H1 (cell line): Measurements from ENCODE around the gene PPP1R12C. TPM values are rescaled to one million over a fixed set of nuclear protein-coding genes. Genes with fewer than 3 reads are reported as not detected.

Experiments used
- BCL11A ChIP-seq, 2 experiments: IDR thresholded peaks; one replicate each; pipeline ENCODE4 v1.6.1; 2011; ENCODE audit warnings: low read depth in 2 of 2, low read length in 2 of 2, mild to moderate bottlenecking in 2 of 2
- CHD2 ChIP-seq: IDR thresholded peaks from 2 replicates; pipeline ENCODE4 v1.6.1; 2012; ENCODE audit warnings: low read length, improper control_type of control experiment
- CREB1 ChIP-seq: IDR thresholded peaks from 2 replicates; pipeline ENCODE4 v1.6.1; 2012; ENCODE audit warnings: inconsistent platforms
- CTCF ChIP-seq, 3 experiments: IDR thresholded peaks; 1 replicate in 2 of 3; 2 replicates in 1 of 3; pipeline versions ENCODE4 v1.5.1 to v1.6.1; 2011; ENCODE audit warnings: low read length in 3 of 3, mild to moderate bottlenecking in 3 of 3, inconsistent platforms in 2 of 3, low read depth in 1 of 3, moderate library complexity in 1 of 3; ENCODE audit not compliant: insufficient read depth in 1 of 3; ENCODE audit errors: control extremely low read depth in 1 of 3
- E2F6 ChIP-seq: IDR thresholded peaks from 2 replicates; pipeline ENCODE4 v1.6.1; 2012; ENCODE audit warnings: inconsistent platforms
- EP300 ChIP-seq, 2 experiments: IDR thresholded peaks; 1 replicate in 1 of 2; 2 replicates in 1 of 2; pipeline ENCODE4 v1.6.1; 2011 to 2012; ENCODE audit warnings: low read depth in 2 of 2, low read length in 2 of 2, mild to moderate bottlenecking in 2 of 2, borderline replicate concordance in 1 of 2, inconsistent platforms in 1 of 2, moderate library complexity in 1 of 2
- FOSL1 ChIP-seq: IDR thresholded peaks from 2 replicates; pipeline ENCODE4 v1.6.1; 2011; ENCODE audit warnings: mild to moderate bottlenecking, low read depth, low read length, moderate library complexity; ENCODE audit not compliant: insufficient read depth
- GABPA ChIP-seq: IDR thresholded peaks from 2 replicates; pipeline ENCODE4 v1.6.1; 2011; ENCODE audit warnings: mild to moderate bottlenecking, low read length, moderate library complexity, borderline replicate concordance; ENCODE audit not compliant: insufficient read depth
- JUND ChIP-seq: IDR thresholded peaks from 2 replicates; pipeline ENCODE4 v1.6.1; 2011; ENCODE audit warnings: mild to moderate bottlenecking, improper control_type of control experiment, low read length
- KDM1A ChIP-seq: fragments of 200-600, 300-600 bp; sonication (generic); IDR thresholded peaks from 2 replicates; pipeline ENCODE4 v1.7.1; 2016; ENCODE audit warnings: mild to moderate bottlenecking, low read length, borderline replicate concordance
- MAX ChIP-seq: IDR thresholded peaks from 2 replicates; pipeline ENCODE4 v1.6.1; 2012; ENCODE audit warnings: inconsistent platforms
- NANOG ChIP-seq: IDR thresholded peaks from 2 replicates; pipeline ENCODE4 v1.6.1; 2011; ENCODE audit warnings: low read length, low read depth, mild to moderate bottlenecking, inconsistent platforms; ENCODE audit not compliant: insufficient read depth, poor library complexity, severe bottlenecking
- PHF8 ChIP-seq: fragments of 200-600 bp; sonication (generic); conservative IDR thresholded peaks from 2 replicates; pipeline ENCODE4 v1.7.1; 2012; ENCODE audit warnings: low read depth, mild to moderate bottlenecking, inconsistent platforms, low read length, moderate library complexity
- RAD21 ChIP-seq, 2 experiments: IDR thresholded peaks in 1 of 2; conservative IDR thresholded peaks in 1 of 2; 2 replicates each; pipeline ENCODE4 v1.6.1; 2011; ENCODE audit warnings: low read depth in 2 of 2, low read length in 2 of 2, improper control_type of control experiment in 1 of 2, inconsistent platforms in 1 of 2, mild to moderate bottlenecking in 1 of 2, moderate library complexity in 1 of 2
- SP1 ChIP-seq: IDR thresholded peaks from 2 replicates; pipeline ENCODE4 v1.6.1; 2011; ENCODE audit warnings: low read depth, low read length
- SP2 ChIP-seq: IDR thresholded peaks from 2 replicates; pipeline ENCODE4 v1.6.1; 2012; ENCODE audit warnings: mild to moderate bottlenecking, low read length, inconsistent platforms
- SUZ12 ChIP-seq: fragments of 200-600 bp; sonication (generic); IDR thresholded peaks from 2 replicates; pipeline ENCODE4 v1.6.1; 2012; ENCODE audit warnings: mild to moderate bottlenecking, inconsistent platforms, low read length, moderate library complexity, mixed read lengths
- TBP ChIP-seq: IDR thresholded peaks from 2 replicates; pipeline ENCODE4 v1.6.1; 2011; ENCODE audit warnings: low read depth, low read length, improper control_type of control experiment
- TEAD4 ChIP-seq: IDR thresholded peaks from 2 replicates; pipeline ENCODE4 v1.6.1; 2012; ENCODE audit warnings: low read depth, low read length, inconsistent platforms, mixed read lengths
- polyA plus RNA-seq, 7 experiments: library from polyadenylated mRNA; depleted of rRNA in 3 of 7; stranded (reverse) in 5 of 7; unstranded in 2 of 7; fragments of >200 nt in 5 of 7; fragments of 200-250 nt in 2 of 7; gene quantifications; 1 replicate in 5 of 7; 2 replicates in 1 of 7; 4 replicates in 1 of 7; pipeline versions ENCODE4 v1.2.1 to v1.2.3, GENCODE V29; 2011 to 2013; ENCODE audit warnings: missing spikeins in 2 of 7, mixed read lengths in 2 of 7
- total RNA-seq: library from RNA; stranded (reverse); fragmentation: NEBNext Ultra II Directional; extraction: Animal tissue kit (Norgen Biotek cat#: 25700); gene quantifications from 2 replicates; pipeline ENCODE4 v1.2.1, GENCODE V29; 2021

The PPP1R12C gene
- total and polyA plus RNA-seq, 2 of the 8 experiments (the other 6 are each of a cell fraction or from before 2014, with no cell fraction given): 31.7 to 71.5 TPM

GRCh38 chr19:55146078-55146704 is 28.8 kb upstream of the PPP1R12C start (continued):
- no peak for TF ChIP-seq GABPA
- no peak for TF ChIP-seq FOSL1
- no peak for TF ChIP-seq TEAD4
- no peak for TF ChIP-seq JUND
- TF ChIP-seq EP300 (IDR thresholded peaks at IDR 0.05; ENCODE audit: borderline replicate concordance in 1 of 2, low read depth in 2 of 2, low read length in 2 of 2): peak in 1 of 2 experiments; percentile 36; a peak in 1 of 3 replicates
- no peak for TF ChIP-seq SUZ12
- no peak for TF ChIP-seq BCL11A (IDR thresholded peaks at IDR 0.05; ENCODE audit: low read depth in 2 of 2, low read length in 2 of 2)
- TF ChIP-seq MAX: no peak; the same call in 1 of the 2 replicates
- no peak for TF ChIP-seq NANOG
- TF ChIP-seq PHF8: no peak; the same call in none of the 2 replicates
- TF ChIP-seq SP2: no peak
- peak; percentile 94 for TF ChIP-seq KDM1A
- peak; percentile 77 for TF ChIP-seq SP1
- TF ChIP-seq CHD2: no peak
- no peak for TF ChIP-seq CREB1
- no peak for TF ChIP-seq E2F6
- TF ChIP-seq TBP: no peak
- peak; percentile 63 to 80 (median 73) for TF ChIP-seq CTCF (IDR thresholded peaks at IDR 0.05; ENCODE audit: control extremely low read depth in 1 of 3, insufficient read depth in 1 of 3, low read depth in 1 of 3, low read length in 3 of 3)
- TF ChIP-seq RAD21 (IDR thresholded peaks at IDR 0.05 in 1 of 2, conservative IDR thresholded peaks at IDR 0.05 in 1 of 2; ENCODE audit: low read depth in 2 of 2, low read length in 2 of 2): peak; percentile 22 to 45; a peak in 3 of 4 replicates
